ENCODE results near the gene ZNF12. TPM values are rescaled to one million over a fixed set of nuclear protein-coding genes. Genes with fewer than 3 reads are reported as not detected.
A peak's percentile ranks its signal among the peaks of the same experiment; 100 is the strongest.

ZNF12 gene
- total RNA-seq, 1 donor from 2014 or later, result 30.8 TPM

GRCh38 chr7:6644728-6645127 is 62.0 kb downstream of the ZNF12 start:
- H3K9me3 Mint-ChIP-seq (ENCODE audit: unreplicated experiment), result no peaks in the 10 kb centered on the region
- TF ChIP-seq, protein P1, sequence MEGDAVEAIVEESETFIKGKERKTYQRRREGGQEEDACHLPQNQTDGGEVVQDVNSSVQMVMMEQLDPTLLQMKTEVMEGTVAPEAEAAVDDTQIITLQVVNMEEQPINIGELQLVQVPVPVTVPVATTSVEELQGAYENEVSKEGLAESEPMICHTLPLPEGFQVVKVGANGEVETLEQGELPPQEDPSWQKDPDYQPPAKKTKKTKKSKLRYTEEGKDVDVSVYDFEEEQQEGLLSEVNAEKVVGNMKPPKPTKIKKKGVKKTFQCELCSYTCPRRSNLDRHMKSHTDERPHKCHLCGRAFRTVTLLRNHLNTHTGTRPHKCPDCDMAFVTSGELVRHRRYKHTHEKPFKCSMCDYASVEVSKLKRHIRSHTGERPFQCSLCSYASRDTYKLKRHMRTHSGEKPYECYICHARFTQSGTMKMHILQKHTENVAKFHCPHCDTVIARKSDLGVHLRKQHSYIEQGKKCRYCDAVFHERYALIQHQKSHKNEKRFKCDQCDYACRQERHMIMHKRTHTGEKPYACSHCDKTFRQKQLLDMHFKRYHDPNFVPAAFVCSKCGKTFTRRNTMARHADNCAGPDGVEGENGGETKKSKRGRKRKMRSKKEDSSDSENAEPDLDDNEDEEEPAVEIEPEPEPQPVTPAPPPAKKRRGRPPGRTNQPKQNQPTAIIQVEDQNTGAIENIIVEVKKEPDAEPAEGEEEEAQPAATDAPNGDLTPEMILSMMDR (IDR thresholded peaks at IDR 0.05; ENCODE audit: unreplicated experiment), result no peak

DNA sequence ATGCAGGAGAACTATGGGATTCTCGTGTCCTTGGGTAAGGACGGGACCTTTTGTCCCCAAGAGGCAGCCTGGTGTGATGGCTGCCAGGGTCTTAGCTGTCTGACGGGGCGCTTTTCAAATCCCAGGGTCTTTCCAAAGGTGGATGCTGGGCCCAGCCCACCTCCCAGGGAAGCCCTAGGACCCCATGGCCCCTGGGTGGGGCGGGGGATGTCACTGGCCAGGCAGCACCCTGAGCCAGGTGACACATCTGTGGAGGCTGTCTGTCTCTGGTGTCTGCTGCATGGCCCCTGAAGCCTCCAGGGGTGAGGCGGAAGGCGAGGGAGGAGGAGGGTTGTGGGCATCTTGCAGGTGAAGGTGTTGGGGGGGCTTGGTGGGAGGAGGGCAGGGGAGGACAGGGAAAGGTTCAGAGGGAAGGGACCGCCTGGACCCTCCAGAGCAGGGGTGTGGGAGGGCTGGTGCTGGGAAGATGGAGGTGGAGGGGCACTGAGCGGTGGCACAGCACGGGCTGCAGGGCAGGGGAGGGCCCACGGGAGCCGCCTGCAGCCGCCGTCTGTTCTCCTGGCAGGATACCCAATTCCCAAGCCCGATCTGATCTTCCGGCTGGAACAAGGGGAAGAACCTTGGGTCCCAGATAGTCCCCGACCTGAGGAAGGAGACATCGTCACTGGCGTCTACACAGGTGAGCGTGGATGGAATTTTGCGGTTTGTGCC is 62.7 kb downstream of the ZNF12 start:
- Mint-ChIP-seq H3K9me3 (ENCODE audit: unreplicated experiment) (peaks cover 2% of the 10 kb centered on the region), H3K4me3 (ENCODE audit: unreplicated experiment) (no peak overlapping the region), H3K4me1 (ENCODE audit: unreplicated experiment) (peaks cover 21% of the 10 kb centered on the region), H3K36me3 (ENCODE audit: low read depth, unreplicated experiment) (peaks cover 20% of the 10 kb centered on the region), H3K27me3 (ENCODE audit: unreplicated experiment) (peaks cover 17% of the 10 kb centered on the region), H3K27ac (ENCODE audit: unreplicated experiment) (no peak overlapping the region)
- DNase-seq (ENCODE audit: low spot score), result no peak
- TF ChIP-seq, protein P1 (IDR thresholded peaks at IDR 0.05; ENCODE audit: unreplicated experiment), result no peak

More at GRCh38 chr7:6644728-6645127, 62.0 kb downstream of the ZNF12 start:
- H3K36me3 Mint-ChIP-seq (ENCODE audit: low read depth, unreplicated experiment), result peaks cover 17% of the 10 kb centered on the region
- no peak overlapping the region for H3K4me3 Mint-ChIP-seq (ENCODE audit: unreplicated experiment)
- no peak for DNase-seq (ENCODE audit: low spot score)
- no peak overlapping the region for H3K27ac Mint-ChIP-seq (ENCODE audit: unreplicated experiment)
- H3K4me1 Mint-ChIP-seq (ENCODE audit: unreplicated experiment), result peaks cover 16% of the 10 kb centered on the region
- H3K27me3 Mint-ChIP-seq (ENCODE audit: unreplicated experiment), result peaks cover 14% of the 10 kb centered on the region

- DNase-seq (ENCODE audit: low spot score), result no peak
- H3K27ac Mint-ChIP-seq (ENCODE audit: unreplicated experiment), result no peak overlapping the region
- peaks cover 29% of the 10 kb centered on the region for H3K4me1 Mint-ChIP-seq (ENCODE audit: unreplicated experiment)
- peaks cover 28% of the 10 kb centered on the region for H3K36me3 Mint-ChIP-seq (ENCODE audit: low read depth, unreplicated experiment)
- peaks cover 3% of the 10 kb centered on the region for H3K9me3 Mint-ChIP-seq (ENCODE audit: unreplicated experiment)
- TF ChIP-seq, protein P1 (IDR thresholded peaks at IDR 0.05; ENCODE audit: unreplicated experiment), result no peak
- H3K4me3 Mint-ChIP-seq (ENCODE audit: unreplicated experiment), result no peak overlapping the region
- H3K27me3 Mint-ChIP-seq (ENCODE audit: unreplicated experiment), result peaks cover 17% of the 10 kb centered on the region
Measured at GRCh38 chr7:6642861-6643640, 63.7 kb downstream of the ZNF12 start.

DNA sequence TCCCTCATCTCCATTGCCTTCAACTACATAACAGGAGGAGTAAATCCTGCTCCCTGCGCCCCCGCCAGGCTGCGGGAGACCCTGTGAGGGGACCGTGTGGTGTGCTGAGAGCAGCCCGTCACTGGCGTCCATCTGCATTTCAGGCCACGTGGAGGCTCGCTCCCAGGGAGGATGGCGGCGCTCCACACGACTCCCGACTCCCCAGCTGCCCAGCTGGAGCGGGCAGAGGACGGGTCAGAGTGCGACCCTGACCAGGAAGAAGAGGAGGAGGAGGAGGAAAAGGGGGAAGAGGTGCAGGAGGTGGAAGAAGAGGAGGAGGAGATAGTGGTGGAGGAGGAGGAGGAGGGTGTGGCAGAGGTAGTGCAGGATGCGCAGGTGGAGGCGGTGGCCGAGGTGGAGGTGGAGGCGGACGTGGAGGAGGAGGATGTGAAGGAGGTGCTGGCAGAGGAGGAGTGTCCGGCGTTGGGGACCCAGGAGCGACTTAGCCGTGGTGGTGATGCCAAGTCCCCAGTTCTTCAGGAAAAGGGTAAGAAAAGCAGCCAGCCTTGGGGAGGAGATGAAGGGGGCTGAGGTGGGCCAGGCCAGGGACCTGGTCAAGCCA is 64.4 kb downstream of the ZNF12 start:
- Mint-ChIP-seq H3K27me3 (ENCODE audit: unreplicated experiment) (peaks cover 17% of the 10 kb centered on the region), H3K27ac (ENCODE audit: unreplicated experiment) (peak overlapping the region; percentile 21), H3K9me3 (ENCODE audit: unreplicated experiment) (peaks cover 3% of the 10 kb centered on the region), H3K4me1 (ENCODE audit: unreplicated experiment) (peaks cover 32% of the 10 kb centered on the region), H3K4me3 (ENCODE audit: unreplicated experiment) (no peak overlapping the region), H3K36me3 (ENCODE audit: low read depth, unreplicated experiment) (peaks cover 28% of the 10 kb centered on the region)
- no peak for DNase-seq (ENCODE audit: low spot score)
- TF ChIP-seq, protein P1 (IDR thresholded peaks at IDR 0.05; ENCODE audit: unreplicated experiment), result no peak

Data from endothelial cell (in vitro differentiated cells).